A673 (cell line): Measurements from ENCODE around the gene XYLT1.

ENCODE experiments used
- CTCF ChIP-seq: fragments of 300-800, 200-600 bp; sonication (generic); conservative IDR thresholded peaks from 2 replicates; pipeline ENCODE4 v1.5.1; 2017; ENCODE audit warnings: low read depth, mild to moderate bottlenecking, antibody characterized with exemption, low read length, moderate library complexity, mixed read lengths
- EZH2 ChIP-seq: fragments of 200-600 bp; sonication (generic); IDR thresholded peaks from 2 replicates; pipeline ENCODE4 v1.6.1; 2017; ENCODE audit warnings: borderline replicate concordance, low read depth, mild to moderate bottlenecking, mixed read lengths, antibody characterized with exemption, low read length; ENCODE audit not compliant: poor library complexity, severe bottlenecking

DNA sequence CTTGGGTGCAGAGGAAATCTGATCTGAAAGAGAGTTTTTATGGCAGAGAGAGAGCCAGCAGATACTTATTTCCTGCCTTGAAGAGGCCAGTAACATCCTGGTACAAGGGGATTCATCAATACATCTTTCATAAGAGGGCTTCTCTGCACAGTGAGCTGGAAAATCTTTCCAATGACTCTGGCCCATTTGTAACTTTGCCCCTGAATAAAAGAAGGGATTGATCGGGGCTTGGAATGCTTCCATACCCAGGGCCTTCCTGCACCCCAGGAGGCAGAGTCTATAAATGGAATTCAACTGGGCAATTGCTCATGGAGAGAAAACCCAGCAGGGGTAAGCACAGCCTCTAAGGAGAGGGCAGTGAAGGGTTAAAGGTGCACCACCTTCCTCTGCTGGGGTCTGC, 163.3 kb downstream of the XYLT1 start:
- TF ChIP-seq EZH2 (no peak), CTCF (no peak)
